Right lobe of liver (tissue), 6 donors: ENCODE data around the gene TSPAN18. TPM values are rescaled to one million over a fixed set of nuclear protein-coding genes. Genes with fewer than 3 reads are reported as not detected.

Source experiments
- ATAC-seq, 4 donors: fragments of 200-7000 bp; cut with Tn5 transposase; one replicate each; pipeline ENCODE4 v1.9.1; 2020; ENCODE audit warnings: mild to moderate bottlenecking in 4 of 4, moderate library complexity in 4 of 4
- DNase-seq, 3 donors: peaks; one replicate each; pipeline ENCODE4 v3.0.0-alpha.2; 2020
- H3K27ac ChIP-seq, 3 donors: fragments of 200-600 bp; one replicate each; pipeline ENCODE4 v1.8.0; 2022
- H3K27me3 ChIP-seq, 2 donors: fragments of 200-600 bp; one replicate each; pipeline ENCODE4 v1.8.0; 2022
- H3K36me3 ChIP-seq, 4 donors: fragments of 200-600 bp; sonication (generic) in 1 of 4; one replicate each; pipeline versions ENCODE4 v1.5.1 to v1.8.0; 2017 to 2022; ENCODE audit warnings: control low read depth in 1 of 4
- H3K4me1 ChIP-seq, 4 donors: fragments of 200-600 bp; sonication (generic) in 1 of 4; one replicate each; pipeline versions ENCODE4 v1.5.1 to v1.8.0; 2017 to 2022; ENCODE audit warnings: control low read depth in 1 of 4
- H3K4me3 ChIP-seq, 3 donors: fragments of 200-600 bp; one replicate each; pipeline ENCODE4 v1.8.0; 2022
- H3K9me3 ChIP-seq, 4 donors: fragments of 200-600 bp; sonication (generic) in 1 of 4; one replicate each; pipeline versions ENCODE4 v1.5.1 to v1.8.0; 2017 to 2022; ENCODE audit warnings: control low read depth in 1 of 4
- POLR2A ChIP-seq: fragments of 450-650 bp; IDR thresholded peaks from one replicate; pipeline ENCODE4 v1.6.1; 2017; ENCODE audit warnings: antibody characterized with exemption, mild to moderate bottlenecking
- WGBS: methylation state at CpG from one replicate; pipeline ENCODE4 v1.1.6; 2018; ENCODE audit warnings: low coverage, low lambda C conversion rate; ENCODE audit not compliant: insufficient coverage; ENCODE audit errors: missing lambda C conversion rate; 5-methylcytosine and 5-hydroxymethylcytosine counted together
- intact Hi-C, 2 donors: fragments of 100-400 bp; cut with DNase I; formaldehyde crosslinking; loops; one replicate each; pipeline versions ENCODE4 v1.11.2 to v1.14.1; 2022
- total RNA-seq, 6 experiments: library from RNA; depleted of rRNA in 2 of 6; stranded (reverse); fragments of >200 nt in 2 of 6; fragmentation: NEBNext Ultra II Directional in 3 of 6; extraction: Animal tissue kit (Norgen Biotek cat#: 25700) in 3 of 6; gene quantifications; one replicate each; pipeline versions ENCODE4 v1.1.0 to v1.2.4, GENCODE V29; 2016 to 2023
- TF ChIP-seq, protein P1 (sequence below), 4 donors: fragments of 200-600 bp in 3 of 4; fragments of 450-650 bp in 1 of 4; IDR thresholded peaks; one replicate each; pipeline versions ENCODE4 v1.5.1 to v1.8.0; 2016 to 2022; ENCODE audit warnings: antibody characterized with exemption in 4 of 4, mild to moderate bottlenecking in 2 of 4
- donor health status: DM: no; HTN: yes; CAD: no.
- donor health status: DM: no; HTN: no; CAD: no.
- donor health status: DM: no; HTN: no; CAD: no.
- donor health status: DM: no; HTN: yes; CAD: no.
- donor health status: DM: no; HTN: yes; CAD: no.

TSPAN18 gene
- total RNA-seq, 6 experiments from 2014 or later, result 3.4 to 10.6 (median 5.3) TPM

DNA sequence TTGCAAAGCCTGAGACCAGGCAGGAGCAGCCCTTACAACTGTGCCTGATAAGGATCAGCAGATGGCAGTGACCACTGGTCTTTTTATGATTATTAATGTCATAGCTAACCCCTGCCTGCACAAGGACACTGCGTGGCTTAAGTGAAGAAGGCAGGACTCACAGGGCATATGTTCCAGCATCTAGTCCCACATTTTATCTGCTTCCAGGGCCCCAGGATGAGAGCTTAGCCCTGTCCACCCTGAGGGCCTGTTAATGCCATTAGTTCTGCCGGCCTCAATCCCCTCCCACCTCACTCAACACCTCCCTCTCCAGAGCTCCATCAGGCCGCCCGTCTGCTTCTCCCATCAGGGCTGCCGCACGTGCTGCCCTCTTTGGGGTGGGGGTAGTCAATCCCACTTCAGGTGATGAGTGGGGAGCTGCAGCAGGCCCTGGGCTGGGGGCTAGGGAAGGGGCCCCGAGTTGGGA, 33.1 kb upstream of the TSPAN18 start:
- DNase-seq (no peak), ATAC-seq (no peak)
- WGBS, result 82% methylated on average over 4 of the region's 7 CpGs
- no peaks in the 10 kb centered on the region for H3K36me3 ChIP-seq
- H3K4me1 ChIP-seq, result no peaks in the 10 kb centered on the region
- intact Hi-C loops, result no loop called here
- H3K27me3 ChIP-seq, result no peaks in the 10 kb centered on the region
- no peak for TF ChIP-seq POLR2A
- TF ChIP-seq, protein P1, sequence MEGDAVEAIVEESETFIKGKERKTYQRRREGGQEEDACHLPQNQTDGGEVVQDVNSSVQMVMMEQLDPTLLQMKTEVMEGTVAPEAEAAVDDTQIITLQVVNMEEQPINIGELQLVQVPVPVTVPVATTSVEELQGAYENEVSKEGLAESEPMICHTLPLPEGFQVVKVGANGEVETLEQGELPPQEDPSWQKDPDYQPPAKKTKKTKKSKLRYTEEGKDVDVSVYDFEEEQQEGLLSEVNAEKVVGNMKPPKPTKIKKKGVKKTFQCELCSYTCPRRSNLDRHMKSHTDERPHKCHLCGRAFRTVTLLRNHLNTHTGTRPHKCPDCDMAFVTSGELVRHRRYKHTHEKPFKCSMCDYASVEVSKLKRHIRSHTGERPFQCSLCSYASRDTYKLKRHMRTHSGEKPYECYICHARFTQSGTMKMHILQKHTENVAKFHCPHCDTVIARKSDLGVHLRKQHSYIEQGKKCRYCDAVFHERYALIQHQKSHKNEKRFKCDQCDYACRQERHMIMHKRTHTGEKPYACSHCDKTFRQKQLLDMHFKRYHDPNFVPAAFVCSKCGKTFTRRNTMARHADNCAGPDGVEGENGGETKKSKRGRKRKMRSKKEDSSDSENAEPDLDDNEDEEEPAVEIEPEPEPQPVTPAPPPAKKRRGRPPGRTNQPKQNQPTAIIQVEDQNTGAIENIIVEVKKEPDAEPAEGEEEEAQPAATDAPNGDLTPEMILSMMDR (IDR thresholded peaks at IDR 0.05), result no peak
- no peaks in the 10 kb centered on the region for H3K9me3 ChIP-seq
- no peak overlapping the region for H3K27ac ChIP-seq
- no peak overlapping the region for H3K4me3 ChIP-seq

DNA sequence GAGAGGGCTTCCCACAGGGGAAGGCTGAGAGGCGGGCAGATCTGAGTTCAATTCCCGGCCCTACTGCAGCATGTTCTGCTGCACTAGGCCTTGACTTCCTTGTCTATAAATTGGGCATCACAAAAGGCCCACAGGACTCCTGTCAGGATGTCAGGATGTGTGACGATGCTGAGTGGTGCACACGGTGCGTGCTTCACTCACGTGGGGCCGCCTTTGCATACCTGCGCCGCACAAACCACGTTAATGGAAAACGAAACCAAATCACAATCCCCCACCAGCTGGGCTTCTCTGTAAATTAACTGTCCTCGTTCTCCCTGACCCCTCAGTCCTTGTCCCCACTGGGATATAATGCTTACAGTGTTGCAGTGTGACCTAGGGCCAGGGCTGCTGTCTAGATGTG, 32.3 kb upstream of the TSPAN18 start:
- no peak for DNase-seq
- no peaks in the 10 kb centered on the region for H3K9me3 ChIP-seq
- TF ChIP-seq, protein P1 (IDR thresholded peaks at IDR 0.05), result no peak
- no peak for TF ChIP-seq POLR2A
- H3K27me3 ChIP-seq, result no peaks in the 10 kb centered on the region
- no peaks in the 10 kb centered on the region for H3K36me3 ChIP-seq
- intact Hi-C loops, result no loop called here
- no CpG with 5 or more reads among the region's 12 CpGs for WGBS
- no peak overlapping the region for H3K27ac ChIP-seq
- no peaks in the 10 kb centered on the region for H3K4me1 ChIP-seq
- H3K4me3 ChIP-seq, result no peak overlapping the region
- ATAC-seq, result no peak

DNA sequence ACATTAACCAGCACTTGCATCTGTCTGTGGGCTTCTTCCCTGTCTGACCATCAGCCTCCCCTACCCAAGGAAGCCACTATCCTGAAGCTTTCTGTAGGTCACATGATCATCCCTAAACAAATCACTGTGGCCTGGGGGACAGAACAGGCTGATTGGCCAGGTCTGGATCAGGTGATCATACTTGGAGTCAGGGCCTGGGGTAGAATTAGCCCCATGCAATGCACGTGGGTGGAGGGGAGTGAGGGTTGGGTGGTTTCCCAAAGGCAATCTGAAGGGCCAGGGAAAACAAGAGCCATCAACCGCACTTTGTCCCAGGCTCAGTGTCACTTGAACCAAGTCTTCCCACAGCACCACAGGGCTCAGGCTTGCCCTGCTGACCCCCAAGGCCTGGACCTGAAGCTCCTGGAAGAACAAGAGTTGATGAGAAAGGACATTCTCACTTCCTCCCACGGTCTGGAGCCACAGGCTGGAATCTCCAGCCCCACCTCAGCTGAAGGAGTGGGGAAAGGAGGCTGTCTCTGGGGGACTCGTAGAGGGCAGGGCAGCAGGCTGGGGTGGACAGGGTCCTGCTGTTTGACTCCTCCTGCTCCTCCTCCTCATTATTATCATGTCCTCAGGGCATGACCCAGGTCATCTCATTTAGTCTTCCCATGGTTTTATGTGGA, 31.5 kb upstream of the TSPAN18 start:
- ATAC-seq (no peak), DNase-seq (no peak)
- Histone ChIP-seq H3K9me3 (no peaks in the 10 kb centered on the region), H3K4me3 (no peak overlapping the region), H3K36me3 (no peaks in the 10 kb centered on the region), H3K4me1 (no peaks in the 10 kb centered on the region), H3K27me3 (no peaks in the 10 kb centered on the region), H3K27ac (no peak overlapping the region)
- intact Hi-C loops, result no loop called here
- 60% methylated on average over 2 of the region's 4 CpGs for WGBS
- TF ChIP-seq POLR2A, result no peak
- TF ChIP-seq, protein P1 (IDR thresholded peaks at IDR 0.05), result no peak

DNA sequence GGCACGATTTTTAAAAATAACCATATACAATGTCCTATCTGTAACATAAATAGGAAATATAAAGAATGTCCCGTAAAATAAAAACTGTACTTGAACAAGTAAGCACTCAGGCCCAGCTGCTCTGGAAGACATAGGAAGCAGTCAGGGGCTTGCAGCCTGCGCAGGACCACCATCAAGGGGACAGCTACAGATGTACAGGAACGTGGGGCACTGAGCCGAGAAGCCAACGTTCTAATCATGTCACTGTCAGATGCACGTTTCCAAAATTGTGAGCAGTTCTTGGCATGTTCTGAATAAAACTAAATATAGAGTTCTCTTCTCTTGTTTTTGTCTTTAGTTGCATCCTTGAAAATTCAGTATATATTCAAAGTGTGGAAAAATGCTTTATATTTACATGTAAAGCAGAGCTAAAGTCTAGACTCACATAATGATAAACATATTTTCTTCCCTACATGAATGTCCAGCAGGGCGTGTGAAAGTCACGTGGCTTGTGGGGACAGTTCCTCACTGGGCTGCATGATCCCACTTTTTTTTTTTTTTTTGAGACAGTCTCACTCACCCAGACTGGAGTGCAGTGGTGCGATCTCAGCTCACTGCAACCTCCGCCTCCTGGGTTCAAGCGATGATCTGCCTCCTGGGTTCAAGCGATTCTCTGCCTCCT, 28.4 kb upstream of the TSPAN18 start:
- 80% methylated on average over 10 of the region's 13 CpGs for WGBS
- TF ChIP-seq POLR2A, result no peak
- TF ChIP-seq, protein P1 (IDR thresholded peaks at IDR 0.05), result no peak
- H3K27ac ChIP-seq, result no peak overlapping the region
- intact Hi-C loops, result no loop called here
- DNase-seq (no peak), ATAC-seq (no peak)
- H3K36me3 ChIP-seq, result no peaks in the 10 kb centered on the region
- H3K4me3 ChIP-seq, result no peak overlapping the region
- no peaks in the 10 kb centered on the region for H3K27me3 ChIP-seq
- no peaks in the 10 kb centered on the region for H3K9me3 ChIP-seq
- no peaks in the 10 kb centered on the region for H3K4me1 ChIP-seq
